Neural progenitor cell (in vitro differentiated cells): ENCODE measurements around the gene ABCC5. TPM values are rescaled to one million over a fixed set of nuclear protein-coding genes. Genes with fewer than 3 reads are reported as not detected.

ENCODE experiments used
- DNase-seq: peaks from one replicate; pipeline ENCODE4 v3.0.0-alpha.2; 2016; ENCODE audit warnings: low spot score
- H2AFZ ChIP-seq: fragments of 200-600 bp; sonication (generic); replicated peaks from 2 replicates; pipeline ENCODE4 v1.6.1; 2016; ENCODE audit warnings: antibody characterized with exemption
- H3F3A ChIP-seq: fragments of 200-600 bp; sonication (generic); 2 replicates; pipeline ENCODE4 v1.6.1; 2016; ENCODE audit warnings: antibody characterized with exemption, low read depth
- H3K27ac ChIP-seq: fragments of 200-600 bp; sonication (generic); 2 replicates; pipeline ENCODE4 v1.5.1; 2016; ENCODE audit warnings: mild to moderate bottlenecking
- H3K27me3 ChIP-seq: fragments of 200-600 bp; sonication (generic); 2 replicates; pipeline ENCODE4 v1.6.1; 2016; ENCODE audit warnings: mild to moderate bottlenecking, moderate library complexity
- H3K36me3 ChIP-seq: fragments of 200-600 bp; sonication (generic); 2 replicates; pipeline ENCODE4 v1.5.1; 2016
- H3K4me1 ChIP-seq: fragments of 200-600 bp; sonication (generic); 2 replicates; pipeline ENCODE4 v1.6.1; 2016; ENCODE audit warnings: mixed run types
- H3K4me2 ChIP-seq: fragments of 200-600 bp; sonication (generic); 2 replicates; pipeline ENCODE4 v1.6.1; 2016
- H3K4me3 ChIP-seq: fragments of 200-600 bp; sonication (generic); 2 replicates; pipeline ENCODE4 v1.5.1; 2016
- H3K79me2 ChIP-seq: fragments of 200-600 bp; sonication (generic); 2 replicates; pipeline ENCODE4 v1.6.1; 2016; ENCODE audit warnings: low read depth
- H3K9ac ChIP-seq: fragments of 200-600 bp; sonication (generic); 2 replicates; pipeline ENCODE4 v1.6.1; 2016
- H3K9me3 ChIP-seq: fragments of 200-600 bp; sonication (generic); 2 replicates; pipeline ENCODE4 v1.5.1; 2016; ENCODE audit warnings: low read depth
- H4K20me1 ChIP-seq: fragments of 200-600 bp; sonication (generic); 2 replicates; pipeline ENCODE4 v1.6.1; 2016; ENCODE audit warnings: low read depth
- H3K27ac Mint-ChIP-seq: 3 replicates; pipeline ENCODE4 v1.8.0; 2021; ENCODE audit warnings: mixed read lengths
- H3K27me3 Mint-ChIP-seq: 2 replicates; pipeline ENCODE4 v1.8.0; 2022; ENCODE audit warnings: low read depth, mild to moderate bottlenecking, inconsistent platforms, moderate library complexity, mixed read lengths; ENCODE audit not compliant: insufficient read depth
- H3K36me3 Mint-ChIP-seq: 3 replicates; pipeline ENCODE4 v1.8.0; 2021; ENCODE audit warnings: mixed read lengths
- H3K4me1 Mint-ChIP-seq: 3 replicates; pipeline ENCODE4 v1.8.0; 2021; ENCODE audit warnings: mixed read lengths
- H3K4me3 Mint-ChIP-seq: 3 replicates; pipeline ENCODE4 v1.8.0; 2021; ENCODE audit warnings: mild to moderate bottlenecking, moderate library complexity, mixed read lengths
- H3K9me3 Mint-ChIP-seq: 3 replicates; pipeline ENCODE4 v1.8.0; 2020; ENCODE audit warnings: mixed read lengths
- EZH2 ChIP-seq: fragments of 200-600 bp; sonication (generic); IDR thresholded peaks from 2 replicates; pipeline ENCODE4 v1.6.1; 2017; ENCODE audit warnings: antibody characterized with exemption, mild to moderate bottlenecking, moderate library complexity
- EZH2phosphoT487 ChIP-seq: fragments of 200-600 bp; sonication (generic); IDR thresholded peaks from 2 replicates; pipeline ENCODE4 v1.6.1; 2017; ENCODE audit warnings: antibody characterized with exemption
- total RNA-seq: library from RNA; depleted of rRNA; stranded (reverse); fragments of >200 nt; gene quantifications from 2 replicates; pipeline ENCODE4 v1.2.3, GENCODE V29; 2015; ENCODE audit warnings: low replicate concordance
- TF ChIP-seq, protein P1 (sequence below): fragments of 200-600 bp; sonication (generic); IDR thresholded peaks from 2 replicates; pipeline ENCODE4 v1.5.1; 2017; ENCODE audit warnings: antibody characterized with exemption, mild to moderate bottlenecking

Gene ABCC5
- total RNA-seq, 1 donor from 2014 or later = 34.0 TPM

- Histone ChIP-seq H3K4me1 (no peaks in the 10 kb centered on the region), H3K79me2 (no peaks in the 10 kb centered on the region), H3K36me3 (no peaks in the 10 kb centered on the region), H3K4me2 (no peak overlapping the region), H3F3A (no peaks in the 10 kb centered on the region), H4K20me1 (no peaks in the 10 kb centered on the region), H3K9me3 (no peaks in the 10 kb centered on the region), H3K4me3 (no peak overlapping the region), H3K9ac (no peak overlapping the region), H3K27me3 (no peaks in the 10 kb centered on the region), H2AFZ (no peak overlapping the region), H3K27ac (no peak overlapping the region)
- Mint-ChIP-seq H3K9me3 (no peaks in the 10 kb centered on the region), H3K27ac (no peak overlapping the region), H3K27me3 (peaks cover 2% of the 10 kb centered on the region), H3K4me3 (no peak overlapping the region), H3K36me3 (peaks cover 18% of the 10 kb centered on the region), H3K4me1 (peaks cover 16% of the 10 kb centered on the region)
- no peak for DNase-seq
- no peak for TF ChIP-seq EZH2
- no peak for TF ChIP-seq EZH2phosphoT487
- TF ChIP-seq, protein P1, sequence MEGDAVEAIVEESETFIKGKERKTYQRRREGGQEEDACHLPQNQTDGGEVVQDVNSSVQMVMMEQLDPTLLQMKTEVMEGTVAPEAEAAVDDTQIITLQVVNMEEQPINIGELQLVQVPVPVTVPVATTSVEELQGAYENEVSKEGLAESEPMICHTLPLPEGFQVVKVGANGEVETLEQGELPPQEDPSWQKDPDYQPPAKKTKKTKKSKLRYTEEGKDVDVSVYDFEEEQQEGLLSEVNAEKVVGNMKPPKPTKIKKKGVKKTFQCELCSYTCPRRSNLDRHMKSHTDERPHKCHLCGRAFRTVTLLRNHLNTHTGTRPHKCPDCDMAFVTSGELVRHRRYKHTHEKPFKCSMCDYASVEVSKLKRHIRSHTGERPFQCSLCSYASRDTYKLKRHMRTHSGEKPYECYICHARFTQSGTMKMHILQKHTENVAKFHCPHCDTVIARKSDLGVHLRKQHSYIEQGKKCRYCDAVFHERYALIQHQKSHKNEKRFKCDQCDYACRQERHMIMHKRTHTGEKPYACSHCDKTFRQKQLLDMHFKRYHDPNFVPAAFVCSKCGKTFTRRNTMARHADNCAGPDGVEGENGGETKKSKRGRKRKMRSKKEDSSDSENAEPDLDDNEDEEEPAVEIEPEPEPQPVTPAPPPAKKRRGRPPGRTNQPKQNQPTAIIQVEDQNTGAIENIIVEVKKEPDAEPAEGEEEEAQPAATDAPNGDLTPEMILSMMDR = no peak
Observed at GRCh38 chr3:183980403-183980802, 37.3 kb downstream of the ABCC5 start.

GRCh38 chr3:183975981-183976662 is 41.6 kb downstream of the ABCC5 start:
- H4K20me1 ChIP-seq = no peaks in the 10 kb centered on the region
- no peak for TF ChIP-seq EZH2phosphoT487
- TF ChIP-seq EZH2 = no peak
- TF ChIP-seq, protein P1 = no peak
- H3K36me3 Mint-ChIP-seq = peaks cover 19% of the 10 kb centered on the region

DNA sequence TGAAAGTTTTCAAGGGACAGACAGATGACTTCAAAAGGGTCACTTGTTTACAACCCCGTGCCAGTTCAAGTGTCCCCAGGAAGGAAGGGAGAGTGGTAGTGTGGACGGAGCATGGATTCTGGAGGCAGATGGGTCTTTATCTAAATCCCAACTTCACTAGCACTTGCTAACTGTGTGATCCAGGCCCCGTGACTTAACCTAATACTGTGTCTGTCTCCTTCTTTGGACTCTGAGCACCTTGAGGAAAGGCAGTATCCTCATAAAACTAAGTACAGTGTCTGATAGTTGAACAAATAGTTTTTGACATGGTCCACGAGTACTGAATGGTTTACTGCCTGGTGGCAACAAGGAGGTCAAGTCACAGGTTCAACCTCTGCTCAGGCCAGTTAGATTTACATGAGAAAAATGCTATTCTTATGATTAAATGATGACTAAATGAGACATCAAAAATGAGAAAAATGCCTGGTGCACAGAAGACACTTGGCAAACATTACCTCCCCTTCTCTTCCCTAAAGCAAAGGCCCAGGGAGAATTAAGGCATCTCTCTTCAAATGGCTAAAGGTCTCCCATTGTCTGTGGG is 48.9 kb downstream of the ABCC5 start:
- Histone ChIP-seq H2AFZ (no peak overlapping the region), H3K27ac (no peak overlapping the region), H3K27me3 (no peaks in the 10 kb centered on the region), H4K20me1 (no peaks in the 10 kb centered on the region), H3K4me3 (no peak overlapping the region), H3K4me1 (no peaks in the 10 kb centered on the region), H3F3A (no peaks in the 10 kb centered on the region), H3K79me2 (no peaks in the 10 kb centered on the region), H3K36me3 (no peaks in the 10 kb centered on the region), H3K4me2 (no peak overlapping the region), H3K9me3 (no peaks in the 10 kb centered on the region), H3K9ac (no peak overlapping the region)
- H3K4me3 Mint-ChIP-seq = no peak overlapping the region
- peaks cover 6% of the 10 kb centered on the region for H3K27me3 Mint-ChIP-seq
- peaks cover 28% of the 10 kb centered on the region for H3K36me3 Mint-ChIP-seq
- no peak overlapping the region for H3K27ac Mint-ChIP-seq
- no peak for DNase-seq
- TF ChIP-seq, protein P1 = no peak
- TF ChIP-seq EZH2phosphoT487 (no peak), EZH2 (no peak)
- H3K4me1 Mint-ChIP-seq = peaks cover 2% of the 10 kb centered on the region
- no peaks in the 10 kb centered on the region for H3K9me3 Mint-ChIP-seq

More at GRCh38 chr3:183975981-183976662, 41.6 kb downstream of the ABCC5 start:
- H3K4me1 Mint-ChIP-seq = peaks cover 11% of the 10 kb centered on the region
- Histone ChIP-seq H3K9me3 (no peaks in the 10 kb centered on the region), H3K36me3 (no peaks in the 10 kb centered on the region), H3K4me2 (no peak overlapping the region), H3K4me1 (no peaks in the 10 kb centered on the region), H3K9ac (no peak overlapping the region), H3F3A (no peaks in the 10 kb centered on the region), H3K4me3 (no peak overlapping the region), H3K27ac (no peak overlapping the region), H3K79me2 (no peaks in the 10 kb centered on the region), H2AFZ (no peak overlapping the region), H3K27me3 (no peaks in the 10 kb centered on the region)
- H3K4me3 Mint-ChIP-seq = no peak overlapping the region
- no peaks in the 10 kb centered on the region for H3K9me3 Mint-ChIP-seq
- no peak overlapping the region for H3K27ac Mint-ChIP-seq
- no peak for DNase-seq
- H3K27me3 Mint-ChIP-seq = peaks cover 2% of the 10 kb centered on the region
